ENCODE data around the gene OSBPL10.
"Not testable (repeated sequence)": the region's sequence is repeated elsewhere in the genome, so short reads cannot be mapped to it uniquely, and the experiment has no call there.

Gene OSBPL10

GRCh38 chr3:31884251-31884650 lies 96.8 kb downstream of the OSBPL10 start:
- DNase-seq (ENCODE audit: low read depth) = no peak

- DNase-seq (ENCODE audit: low read depth) = no peak
These were observed 98.2 kb downstream of the OSBPL10 start for GRCh38 chr3:31882895-31883294.

GRCh38 chr3:31882431-31882830 lies 98.6 kb downstream of the OSBPL10 start:
- no peak for DNase-seq (ENCODE audit: low read depth)

GRCh38 chr3:31880482-31881078 lies 100.5 kb downstream of the OSBPL10 start:
- no peak for DNase-seq (ENCODE audit: low read depth)

GRCh38 chr3:31880020-31880419 lies 101.0 kb downstream of the OSBPL10 start:
- DNase-seq (ENCODE audit: low read depth) = no peak

GRCh38 chr3:31879365-31879764 lies 101.7 kb downstream of the OSBPL10 start:
- DNase-seq (ENCODE audit: low read depth) = no peak

- no peak for DNase-seq (ENCODE audit: low read depth)
These were observed 102.7 kb downstream of the OSBPL10 start for GRCh38 chr3:31878231-31878838.

GRCh38 chr3:31876331-31876730 lies 104.7 kb downstream of the OSBPL10 start:
- DNase-seq (ENCODE audit: low read depth) = no peak

- DNase-seq (ENCODE audit: low read depth) = no peak
These were observed 105.6 kb downstream of the OSBPL10 start for GRCh38 chr3:31875437-31875836.

- DNase-seq (ENCODE audit: low read depth) = no peak
These were observed 107.7 kb downstream of the OSBPL10 start for GRCh38 chr3:31873254-31873820.

GRCh38 chr3:31871939-31872507 lies 109.0 kb downstream of the OSBPL10 start:
- DNase-seq (ENCODE audit: low read depth) = no peak

- DNase-seq (ENCODE audit: low read depth) = not testable (repeated sequence)
These were observed 111.0 kb downstream of the OSBPL10 start for GRCh38 chr3:31870111-31870510.

- no peak for DNase-seq (ENCODE audit: low read depth)
These were observed 112.8 kb downstream of the OSBPL10 start for GRCh38 chr3:31868236-31868635.

- DNase-seq (ENCODE audit: low read depth) = no peak
These were observed 118.3 kb downstream of the OSBPL10 start for GRCh38 chr3:31862666-31863279.

GRCh38 chr3:31861826-31862225 lies 119.2 kb downstream of the OSBPL10 start:
- no peak for DNase-seq (ENCODE audit: low read depth)

GRCh38 chr3:31860642-31861041 lies 120.4 kb downstream of the OSBPL10 start:
- DNase-seq (ENCODE audit: low read depth) = not testable (repeated sequence)

GRCh38 chr3:31859245-31859644 lies 121.8 kb downstream of the OSBPL10 start:
- DNase-seq (ENCODE audit: low read depth) = no peak

- DNase-seq (ENCODE audit: low read depth) = no peak
These were observed 122.6 kb downstream of the OSBPL10 start for GRCh38 chr3:31858439-31858838.

- no peak for DNase-seq (ENCODE audit: low read depth)
These were observed 127.5 kb downstream of the OSBPL10 start for GRCh38 chr3:31853580-31853979.

- no peak for DNase-seq (ENCODE audit: low read depth)
These were observed 129.8 kb downstream of the OSBPL10 start for GRCh38 chr3:31851278-31851677.

GRCh38 chr3:31848911-31849310 lies 132.2 kb downstream of the OSBPL10 start:
- DNase-seq (ENCODE audit: low read depth) = no peak

GRCh38 chr3:31848163-31848818 lies 132.8 kb downstream of the OSBPL10 start:
- no peak for DNase-seq (ENCODE audit: low read depth)
